Subcutaneous abdominal adipose tissue (tissue), 5 donors: ENCODE results near the gene NRP2.

Source experiments
- H3K27ac ChIP-seq: one replicate; pipeline ENCODE4 v1.7.0; 2013; ENCODE audit warnings: low read depth, mild to moderate bottlenecking, inconsistent platforms, low read length, moderate library complexity
- H3K27me3 ChIP-seq, 5 donors: one replicate each; pipeline ENCODE4 v1.7.0; 2013; ENCODE audit warnings: low read length in 5 of 5, inconsistent platforms in 1 of 5; ENCODE audit not compliant: control insufficient read depth in 5 of 5, insufficient read depth in 4 of 5
- H3K36me3 ChIP-seq, 5 donors: one replicate each; pipeline ENCODE4 v1.7.0; 2013; ENCODE audit warnings: low read length in 5 of 5; ENCODE audit not compliant: control insufficient read depth in 5 of 5, insufficient read depth in 5 of 5
- H3K4me1 ChIP-seq, 5 donors: one replicate each; pipeline ENCODE4 v1.7.0; 2013; ENCODE audit warnings: low read length in 5 of 5, mild to moderate bottlenecking in 3 of 5, moderate library complexity in 1 of 5; ENCODE audit not compliant: control insufficient read depth in 5 of 5, insufficient read depth in 5 of 5
- H3K4me3 ChIP-seq, 5 donors: one replicate each; pipeline ENCODE4 v1.7.0; 2013; ENCODE audit warnings: low read length in 5 of 5, low read depth in 1 of 5
- H3K9ac ChIP-seq, 5 donors: one replicate each; pipeline ENCODE4 v1.7.0; 2013; ENCODE audit warnings: low read length in 5 of 5, mild to moderate bottlenecking in 4 of 5, moderate library complexity in 3 of 5
- H3K9me3 ChIP-seq, 5 donors: one replicate each; pipeline ENCODE4 v1.7.0; 2013; ENCODE audit warnings: low read length in 5 of 5; ENCODE audit not compliant: control insufficient read depth in 5 of 5
- donor health status: healthy.
- donor health status: healthy.
- donor health status: healthy.
- donor health status: healthy.
- donor health status: healthy.

NRP2 gene

GRCh38 chr2:205758051-205758450 lies 75.8 kb downstream of the NRP2 start:
- Histone ChIP-seq H3K4me3 (no peak overlapping the region), H3K27ac (no peak overlapping the region), H3K27me3 (no peaks in the 10 kb centered on the region), H3K9ac (no peak overlapping the region), H3K36me3 (peaks cover 3 to 72% (median 30%) of the 10 kb centered on the region in 5 donors), H3K9me3 (no peaks in the 10 kb centered on the region), H3K4me1 (peaks cover 0 to 43% (median 34%) of the 10 kb centered on the region in 5 donors)

- Histone ChIP-seq H3K36me3 (peaks cover 3 to 72% (median 26%) of the 10 kb centered on the region in 5 donors), H3K9me3 (no peaks in the 10 kb centered on the region), H3K4me1 (peaks cover 0 to 39% (median 35%) of the 10 kb centered on the region in 5 donors), H3K9ac (no peak overlapping the region), H3K27me3 (no peaks in the 10 kb centered on the region), H3K27ac (no peak overlapping the region), H3K4me3 (no peak overlapping the region)
These were observed 76.2 kb downstream of the NRP2 start for GRCh38 chr2:205758500-205758899.

GRCh38 chr2:205759257-205759656 lies 77.0 kb downstream of the NRP2 start:
- no peak overlapping the region for H3K9ac ChIP-seq
- peaks cover 3 to 71% (median 26%) of the 10 kb centered on the region in 5 donors for H3K36me3 ChIP-seq
- H3K4me1 ChIP-seq: peaks cover 0 to 39% (median 35%) of the 10 kb centered on the region in 5 donors
- H3K27me3 ChIP-seq: no peaks in the 10 kb centered on the region
- H3K4me3 ChIP-seq: no peak overlapping the region
- H3K27ac ChIP-seq: no peak overlapping the region
- no peaks in the 10 kb centered on the region for H3K9me3 ChIP-seq

GRCh38 chr2:205759732-205760131 lies 77.4 kb downstream of the NRP2 start:
- peaks cover 3 to 71% (median 28%) of the 10 kb centered on the region in 5 donors for H3K36me3 ChIP-seq
- H3K27ac ChIP-seq: no peak overlapping the region
- H3K9me3 ChIP-seq: no peaks in the 10 kb centered on the region
- H3K27me3 ChIP-seq: no peaks in the 10 kb centered on the region
- H3K4me3 ChIP-seq: no peak overlapping the region
- peaks cover 0 to 38% (median 30%) of the 10 kb centered on the region in 5 donors for H3K4me1 ChIP-seq
- no peak overlapping the region for H3K9ac ChIP-seq

GRCh38 chr2:205760157-205760556 lies 77.9 kb downstream of the NRP2 start:
- Histone ChIP-seq H3K4me1 (peaks cover 0 to 35% (median 26%) of the 10 kb centered on the region in 5 donors), H3K36me3 (peaks cover 3 to 73% (median 31%) of the 10 kb centered on the region in 5 donors), H3K27me3 (no peaks in the 10 kb centered on the region), H3K9ac (no peak overlapping the region), H3K4me3 (no peak overlapping the region), H3K27ac (no peak overlapping the region), H3K9me3 (no peaks in the 10 kb centered on the region)

- H3K27ac ChIP-seq: no peak overlapping the region
- H3K27me3 ChIP-seq: no peaks in the 10 kb centered on the region
- no peak overlapping the region for H3K4me3 ChIP-seq
- no peak overlapping the region for H3K9ac ChIP-seq
- H3K36me3 ChIP-seq: peaks cover 3 to 86% (median 41%) of the 10 kb centered on the region in 5 donors
- no peaks in the 10 kb centered on the region for H3K9me3 ChIP-seq
- peaks cover 0 to 24% (median 15%) of the 10 kb centered on the region in 5 donors for H3K4me1 ChIP-seq
These were observed 79.1 kb downstream of the NRP2 start for GRCh38 chr2:205761421-205761820.

- H3K9me3 ChIP-seq: no peaks in the 10 kb centered on the region
- H3K4me3 ChIP-seq: no peak overlapping the region
- no peaks in the 10 kb centered on the region for H3K27me3 ChIP-seq
- no peak overlapping the region for H3K9ac ChIP-seq
- no peak overlapping the region for H3K27ac ChIP-seq
- H3K36me3 ChIP-seq: peaks cover 3 to 90% (median 49%) of the 10 kb centered on the region in 5 donors
- peaks cover 0 to 18% (median 12%) of the 10 kb centered on the region in 5 donors for H3K4me1 ChIP-seq
These were observed 80.6 kb downstream of the NRP2 start for GRCh38 chr2:205762881-205763280.

- no peak overlapping the region for H3K9ac ChIP-seq
- H3K9me3 ChIP-seq: no peaks in the 10 kb centered on the region
- no peaks in the 10 kb centered on the region for H3K27me3 ChIP-seq
- H3K4me3 ChIP-seq: no peak overlapping the region
- no peak overlapping the region for H3K27ac ChIP-seq
- peaks cover 5 to 91% (median 57%) of the 10 kb centered on the region in 5 donors for H3K36me3 ChIP-seq
- peaks cover 0 to 13% (median 8%) of the 10 kb centered on the region in 5 donors for H3K4me1 ChIP-seq
These were observed 81.5 kb downstream of the NRP2 start for GRCh38 chr2:205763708-205764211.

- Histone ChIP-seq H3K4me3 (no peak overlapping the region), H3K27ac (no peak overlapping the region), H3K27me3 (no peaks in the 10 kb centered on the region), H3K9me3 (no peaks in the 10 kb centered on the region), H3K36me3 (peaks cover 7 to 94% (median 60%) of the 10 kb centered on the region in 5 donors), H3K9ac (no peak overlapping the region), H3K4me1 (peaks cover 0 to 13% (median 8%) of the 10 kb centered on the region in 5 donors)
These were observed 82.0 kb downstream of the NRP2 start for GRCh38 chr2:205764270-205764746.

GRCh38 chr2:205765151-205765550 lies 82.8 kb downstream of the NRP2 start:
- Histone ChIP-seq H3K4me3 (no peak overlapping the region), H3K4me1 (peaks cover 0 to 13% (median 8%) of the 10 kb centered on the region in 5 donors), H3K36me3 (peaks cover 4 to 94% (median 63%) of the 10 kb centered on the region in 5 donors), H3K27me3 (no peaks in the 10 kb centered on the region), H3K9me3 (no peaks in the 10 kb centered on the region), H3K27ac (no peak overlapping the region), H3K9ac (no peak overlapping the region)
